HG03280 (cell line): ENCODE data around the gene IL16.
"Not testable (repeated sequence)": the region's sequence is repeated elsewhere in the genome, so short reads cannot be mapped to it uniquely, and the experiment has no call there.

ENCODE experiments used
- ATAC-seq: cut with Tn5 transposase; IDR thresholded peaks from one replicate; pipeline ENCODE4 v1.9.1; 2021; ENCODE audit warnings: mild to moderate bottlenecking, moderate library complexity; ENCODE audit not compliant: unreplicated experiment

IL16 gene

GRCh38 chr15:81196576-81197254, at the start of gene IL16:
Gene IL16, plus strand, starts transcription at chr15:81196879. Its CDS starts 28,521 bp downstream, at chr15:81225400.
- no peak for ATAC-seq

GRCh38 chr15:81151389-81151788, 45.3 kb upstream of the IL16 start:
- ATAC-seq, result no peak

DNA sequence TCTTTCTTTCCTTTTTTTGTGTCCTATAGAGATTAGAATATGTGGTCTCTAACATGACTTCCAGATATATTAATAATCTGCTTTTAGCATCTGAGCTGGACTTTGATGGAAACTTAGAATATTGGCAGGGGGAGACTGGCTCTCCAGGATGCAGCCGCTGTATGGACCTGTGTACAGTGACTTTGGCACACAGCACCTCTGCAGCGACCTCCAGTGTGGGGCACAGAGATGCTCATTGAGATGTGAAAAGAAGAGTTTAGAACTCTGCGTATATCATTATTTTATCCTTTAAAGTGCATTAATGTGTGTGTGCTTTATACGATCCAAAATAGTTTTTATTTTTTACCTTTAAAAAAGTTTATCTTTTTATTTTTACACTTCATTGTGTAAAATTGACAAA, 44.3 kb upstream of the IL16 start:
- ATAC-seq, result no peak

DNA sequence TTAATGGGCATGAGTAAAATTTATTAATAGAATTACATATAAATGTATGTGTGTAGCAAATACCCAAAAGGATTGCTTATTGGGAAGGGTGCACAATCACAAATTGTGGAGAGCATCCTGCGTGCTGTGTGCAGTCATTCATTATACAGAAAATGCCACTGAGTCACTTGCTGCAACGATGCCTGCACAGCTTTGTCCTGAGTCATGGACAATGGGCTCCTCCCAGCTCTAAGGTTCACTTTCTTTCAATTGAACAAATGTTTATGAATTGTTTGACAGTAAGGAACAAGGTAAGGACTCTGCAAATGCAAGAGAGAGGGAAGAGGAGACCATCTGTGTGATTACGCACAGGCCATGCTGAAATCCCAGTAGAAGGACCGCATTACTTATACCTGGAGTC, 43.9 kb upstream of the IL16 start:
- no peak for ATAC-seq

- no peak for ATAC-seq
Measured at GRCh38 chr15:81155375-81156218, 41.1 kb upstream of the IL16 start.

- ATAC-seq, result no peak
Measured at GRCh38 chr15:81156324-81156723, 40.4 kb upstream of the IL16 start.

GRCh38 chr15:81157195-81157938, 39.3 kb upstream of the IL16 start:
- ATAC-seq, result no peak

GRCh38 chr15:81157939-81158223, 38.8 kb upstream of the IL16 start:
- no peak for ATAC-seq

- ATAC-seq, result not testable (repeated sequence)
Measured at GRCh38 chr15:81158561-81158960, 38.1 kb upstream of the IL16 start.

- ATAC-seq, result no peak
Measured at GRCh38 chr15:81160312-81161159, 36.1 kb upstream of the IL16 start.

DNA sequence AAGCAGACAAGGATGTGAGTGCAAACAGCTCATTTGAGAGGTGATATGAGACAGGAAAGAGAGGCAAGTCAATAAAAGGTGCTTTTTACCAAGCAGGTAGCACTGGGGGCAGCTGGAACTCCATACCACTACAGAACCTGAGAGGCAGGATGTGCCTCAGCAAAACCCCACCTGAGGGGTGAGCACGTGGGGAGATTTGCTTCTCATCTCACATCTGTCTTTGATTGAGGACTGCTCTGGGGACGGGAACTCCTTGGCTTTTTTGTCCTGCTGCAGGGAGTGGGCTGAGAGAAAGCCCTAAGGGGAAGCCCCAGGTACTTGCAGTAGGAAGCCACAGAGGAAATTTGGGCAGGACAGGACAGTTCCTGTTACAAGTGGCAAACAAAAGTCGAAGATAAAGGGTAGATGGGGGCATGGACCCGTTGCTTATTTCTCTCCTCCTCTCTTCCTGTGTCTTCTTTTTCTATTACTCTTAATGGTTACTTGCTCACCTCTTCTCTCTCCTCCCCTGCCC, 35.5 kb upstream of the IL16 start:
- no peak for ATAC-seq

GRCh38 chr15:81161851-81162250, 34.8 kb upstream of the IL16 start:
- no peak for ATAC-seq

GRCh38 chr15:81163961-81164800, 32.5 kb upstream of the IL16 start:
- ATAC-seq, result no peak

- ATAC-seq, result no peak
Measured at GRCh38 chr15:81165535-81165934, 31.1 kb upstream of the IL16 start.

DNA sequence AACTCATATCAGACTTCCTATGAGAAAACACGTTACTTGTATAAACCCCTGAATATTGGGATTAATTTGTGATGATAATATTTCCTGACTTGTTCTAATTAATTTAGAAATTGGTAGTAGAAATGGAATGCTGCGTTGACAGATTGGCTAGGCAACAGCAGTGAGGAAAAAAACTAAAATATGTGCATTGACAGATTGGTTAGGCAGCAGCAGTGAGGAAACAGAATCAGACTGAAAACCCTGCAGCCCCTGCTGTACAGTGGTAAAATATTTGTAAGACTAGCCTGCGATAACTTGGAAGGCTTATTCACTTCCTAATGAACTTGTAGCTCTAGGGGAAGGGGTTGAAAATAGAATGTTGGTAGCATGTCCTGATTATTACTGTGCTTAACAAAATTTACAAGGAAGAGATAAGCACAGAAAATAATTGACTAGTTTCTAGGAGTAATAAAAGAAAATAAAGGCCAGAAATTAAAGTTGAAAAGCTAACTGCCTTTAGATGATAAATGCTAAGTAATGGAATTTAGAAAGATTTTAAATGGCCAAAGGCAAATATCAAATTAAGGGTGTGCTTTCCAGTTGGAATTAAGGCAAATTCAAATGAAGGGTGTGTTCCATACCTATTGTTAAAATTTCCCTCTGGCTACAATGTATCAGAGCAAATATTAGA, 29.9 kb upstream of the IL16 start:
- ATAC-seq, result no peak

DNA sequence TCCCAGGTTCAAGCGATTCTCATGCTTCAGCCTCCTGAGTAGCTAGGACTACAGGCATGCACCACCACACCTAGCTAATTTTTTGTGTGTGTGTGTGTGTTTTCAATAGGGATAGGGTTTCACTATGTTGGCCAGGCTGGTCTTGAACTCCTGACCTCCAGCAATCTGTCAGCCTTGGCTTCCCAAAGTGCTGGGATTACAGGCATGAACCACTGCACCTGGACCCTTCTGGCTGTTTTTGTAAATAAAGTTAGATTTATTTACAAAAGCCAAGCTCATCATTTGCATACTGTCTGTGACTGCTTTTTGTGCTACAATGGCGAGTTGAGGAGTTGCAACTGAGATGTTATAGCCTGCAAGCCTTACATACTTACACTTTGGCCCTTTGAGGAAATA, 28.6 kb upstream of the IL16 start:
- ATAC-seq, result no peak

GRCh38 chr15:81168644-81169043, 28.0 kb upstream of the IL16 start:
- ATAC-seq, result no peak

GRCh38 chr15:81170511-81170910, 26.2 kb upstream of the IL16 start:
- ATAC-seq, result no peak

DNA sequence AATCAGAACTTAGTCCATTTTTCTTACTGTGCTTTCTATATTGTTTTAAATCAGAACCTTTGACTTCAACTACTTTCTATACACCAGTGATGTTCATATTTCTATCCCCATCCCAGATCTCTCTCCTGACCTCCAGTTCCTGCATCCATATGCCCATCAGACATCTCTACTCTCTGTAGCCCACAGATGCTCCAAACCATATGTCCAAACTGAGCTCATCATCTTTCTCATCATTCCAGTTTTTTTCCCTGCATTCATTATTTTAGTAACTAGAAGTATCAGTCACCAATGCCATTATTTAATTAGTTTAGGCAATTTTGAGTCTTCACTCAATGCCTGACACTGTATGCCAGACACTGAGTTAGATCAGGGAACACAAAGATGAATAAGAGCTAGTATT, 25.4 kb upstream of the IL16 start:
- ATAC-seq, result no peak
